GM19328 (cell line): ENCODE data around the gene HAO2.

Experiments used
- ATAC-seq: cut with Tn5 transposase; IDR thresholded peaks from one replicate; pipeline ENCODE4 v1.9.1; 2021; ENCODE audit warnings: mild to moderate bottlenecking, moderate library complexity; ENCODE audit not compliant: unreplicated experiment

Gene HAO2

DNA sequence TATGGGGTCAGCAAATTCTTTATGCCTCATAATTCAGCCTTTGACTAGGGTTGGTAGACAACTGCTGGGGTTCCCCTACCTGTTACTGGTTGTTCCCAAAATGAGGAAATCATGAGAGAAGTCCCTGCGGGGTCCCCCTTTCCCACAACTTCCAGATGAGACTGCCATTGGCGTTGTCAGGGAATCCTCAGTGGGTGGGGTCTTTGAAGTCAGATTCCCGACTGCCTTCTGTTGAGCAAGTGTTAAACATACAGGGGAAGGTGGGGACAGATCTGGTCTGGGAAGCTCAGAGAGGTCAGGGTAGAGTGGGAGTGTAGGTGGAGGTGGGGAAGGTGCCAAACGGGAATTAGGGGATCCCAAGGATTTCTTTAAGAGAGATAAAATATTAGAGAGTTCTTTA is 61.1 kb downstream of the HAO2 start:
- no peak for ATAC-seq

DNA sequence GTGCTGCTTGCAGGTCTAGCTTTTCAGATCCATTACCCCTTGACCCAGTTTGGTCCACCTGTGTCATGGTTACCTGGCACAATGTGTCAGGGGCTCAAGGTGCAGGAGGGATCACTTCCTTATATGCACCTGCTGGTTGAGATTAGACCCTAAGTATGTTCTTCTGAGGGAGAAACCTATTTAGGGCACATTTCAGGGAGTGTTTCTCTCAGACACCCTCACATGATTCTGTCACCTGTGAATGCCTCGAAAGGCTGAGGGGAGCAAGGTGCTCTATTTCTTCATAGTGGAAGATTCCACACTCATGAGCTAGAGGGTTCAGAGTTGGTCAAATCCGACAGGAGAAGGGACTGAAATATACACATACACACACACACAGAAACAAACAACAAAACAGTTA is 61.9 kb downstream of the HAO2 start:
- ATAC-seq: no peak

DNA sequence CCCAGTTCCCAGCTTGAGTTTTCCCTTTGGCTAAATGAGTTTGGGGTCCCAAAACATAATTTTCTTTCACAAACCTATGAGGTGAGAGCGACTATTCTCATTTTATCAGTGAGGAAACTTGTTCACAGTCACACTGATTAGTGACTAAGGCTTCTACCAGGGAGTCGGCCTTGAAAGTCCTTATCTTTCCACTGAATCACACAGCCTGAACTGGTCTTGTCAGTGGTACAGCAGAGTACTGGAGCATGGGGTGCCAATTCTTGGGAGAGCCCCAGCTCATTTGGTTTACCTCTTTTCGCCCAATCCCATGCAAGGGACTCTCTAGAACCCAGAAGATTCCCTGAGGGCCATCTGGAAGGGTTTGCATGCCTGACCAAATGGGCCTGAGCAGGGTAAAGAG is 63.3 kb downstream of the HAO2 start:
- ATAC-seq: no peak

DNA sequence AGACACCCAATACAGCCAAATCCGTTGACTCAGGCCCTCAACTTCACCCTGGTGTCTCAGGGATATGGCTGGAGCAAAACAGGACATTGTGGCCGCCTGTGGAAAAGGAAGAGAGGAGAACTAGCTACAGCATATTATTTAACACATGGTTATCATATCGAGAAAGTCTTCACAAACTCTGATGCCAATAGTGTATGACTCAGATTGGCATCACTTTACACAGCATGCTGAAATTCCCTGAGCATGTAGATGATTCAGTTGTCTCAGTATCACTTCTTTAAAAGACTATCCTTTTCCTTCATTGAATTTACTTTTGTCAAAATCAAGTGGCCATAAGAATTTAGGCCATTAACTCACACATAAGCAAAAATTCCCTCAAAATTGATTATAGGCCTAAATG is 66.5 kb downstream of the HAO2 start:
- no peak for ATAC-seq

DNA sequence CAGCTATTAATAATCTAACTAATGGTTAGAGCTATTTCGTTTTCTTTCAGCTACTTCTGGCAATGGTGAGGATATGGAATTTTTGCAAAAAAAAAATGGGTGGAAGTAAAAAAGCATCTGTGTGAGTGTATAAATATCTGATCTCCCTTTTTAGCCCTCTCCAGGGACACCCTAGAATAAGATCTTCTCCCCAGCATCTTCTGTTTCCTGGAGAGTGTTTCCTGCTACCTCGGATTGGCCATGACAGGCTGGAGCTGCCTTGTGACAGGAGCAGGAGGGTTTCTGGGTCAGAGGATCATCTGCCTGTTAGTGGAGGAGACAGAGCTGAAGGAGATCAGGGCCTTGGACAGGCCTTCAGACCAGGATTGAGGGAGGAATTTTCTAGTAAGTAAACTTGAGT is 70.2 kb downstream of the HAO2 start:
- no peak for ATAC-seq

- no peak for ATAC-seq
These were observed 72.2 kb downstream of the HAO2 start for GRCh38 chr1:119440721-119441307.

DNA sequence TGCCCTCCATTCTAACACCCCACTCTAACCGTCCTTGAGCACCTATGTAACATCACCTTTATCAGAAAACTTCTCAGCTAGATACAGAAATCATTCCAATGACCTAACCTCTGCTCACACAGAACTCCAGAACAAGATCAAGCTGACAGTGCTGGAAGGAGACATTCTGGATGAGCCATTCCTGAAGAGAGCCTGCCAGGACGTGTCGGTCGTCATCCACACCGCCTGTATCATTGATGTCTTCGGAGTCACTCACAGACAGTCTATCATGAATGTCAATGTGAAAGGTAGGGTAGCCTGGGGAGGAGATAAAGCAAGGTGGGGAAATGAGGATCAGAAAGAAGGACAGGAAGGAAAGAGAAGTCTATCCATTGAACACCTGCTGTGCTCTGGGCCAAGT is 74.2 kb downstream of the HAO2 start:
- ATAC-seq: no peak
